Endometrium (tissue), 2 donors: Measurements from ENCODE around the gene HNRNPL.
A peak's percentile ranks its signal among the peaks of the same experiment; 100 is the strongest.
"Not testable (repeated sequence)": the region's sequence is repeated elsewhere in the genome, so short reads cannot be mapped to it uniquely, and the experiment has no call there.

Source experiments
- FAIRE-seq: peaks from 2 replicates; lab custom pipeline; 2012; peaks lifted over from hg19 to GRCh38; lab: Jason Lieb, UNC
- donor health status: control.
- donor health status: control.

The HNRNPL gene

DNA sequence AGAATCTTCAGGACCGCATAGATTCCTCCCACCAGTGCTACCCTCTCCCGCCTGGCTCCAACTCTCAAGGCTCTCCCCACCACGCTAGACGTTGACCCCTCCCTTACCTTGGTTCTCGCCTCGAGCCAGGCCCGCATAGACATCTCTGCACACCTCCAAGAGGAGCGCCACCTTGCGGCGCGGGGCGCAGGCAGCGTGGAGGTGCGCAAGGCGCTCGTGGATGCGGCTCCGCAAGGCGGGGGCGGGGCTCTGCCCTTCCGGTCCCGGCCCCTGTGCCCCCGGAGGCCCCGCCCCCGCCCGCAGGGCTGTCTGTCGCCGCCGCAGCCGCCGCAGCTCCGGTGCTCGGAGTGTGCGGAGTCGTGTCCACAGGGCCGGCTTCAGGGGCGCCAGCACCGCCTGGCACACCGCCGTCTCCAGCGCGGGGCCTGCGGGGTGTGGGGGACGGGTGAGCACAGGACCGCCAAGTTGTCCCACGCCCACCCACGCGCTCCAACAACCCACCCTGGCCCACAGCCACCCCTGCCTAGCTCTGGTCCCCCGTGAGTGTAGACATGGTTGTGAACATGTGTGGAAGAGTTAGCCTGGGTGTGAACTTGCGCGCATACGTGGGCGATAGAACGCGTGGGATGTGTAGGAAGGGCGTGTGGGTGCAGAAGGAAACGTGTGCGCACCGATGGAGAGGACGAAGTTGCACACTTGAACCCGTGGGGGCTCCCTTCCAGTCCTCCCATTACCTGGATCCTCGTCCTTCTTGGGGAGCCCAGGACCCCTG, 20.2 kb upstream of the HNRNPL start:
- FAIRE-seq = no peak

GRCh38 chr19:38869160-38869835, 19.5 kb upstream of the HNRNPL start:
- no peak for FAIRE-seq

DNA sequence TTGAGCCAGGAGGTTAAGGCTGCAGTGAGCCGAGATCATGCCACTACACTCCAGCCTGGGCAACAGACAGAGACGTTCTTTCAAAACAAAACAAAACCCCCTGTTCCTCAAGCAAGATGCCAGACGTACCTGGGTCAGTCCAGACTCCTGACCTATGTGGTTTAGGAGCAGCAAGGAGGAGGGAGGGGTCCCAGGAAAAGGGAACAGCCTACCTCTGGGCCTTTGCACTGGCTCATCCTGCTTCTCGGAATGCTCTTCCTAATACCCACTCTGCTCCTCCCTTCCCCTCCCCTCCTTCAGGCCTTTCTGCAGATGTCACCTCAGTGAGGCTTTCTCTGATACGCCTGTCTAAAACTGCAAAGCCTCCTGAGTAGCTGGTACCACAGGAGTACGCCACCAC, 18.8 kb upstream of the HNRNPL start:
- FAIRE-seq = no peak

DNA sequence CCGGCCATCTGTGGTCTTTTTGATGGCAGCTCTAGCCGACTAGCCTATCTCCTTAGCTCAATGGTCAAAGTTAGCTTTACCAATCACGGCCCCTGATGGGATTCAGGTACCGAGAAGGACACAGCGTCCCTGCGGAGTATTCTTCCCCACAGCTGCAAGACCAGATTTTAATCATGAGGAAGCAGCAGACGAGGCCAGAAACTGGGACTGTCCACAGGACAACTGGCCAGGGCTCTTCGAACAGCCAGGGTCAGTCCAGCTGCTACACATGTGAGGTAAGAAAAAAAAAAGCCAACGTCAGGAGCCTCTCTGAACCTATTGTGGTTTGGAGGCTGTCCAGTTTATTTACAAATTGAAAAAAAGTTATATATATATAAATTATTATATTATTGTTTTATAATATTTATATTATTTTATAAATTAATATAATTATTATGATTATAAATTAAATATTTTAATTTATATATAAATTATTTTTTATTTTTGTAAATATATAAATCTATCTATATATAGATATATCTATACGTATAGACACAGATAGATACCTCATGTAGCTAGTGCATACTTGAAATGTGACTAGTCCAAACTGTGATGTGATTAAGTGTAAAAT, 17.5 kb upstream of the HNRNPL start:
- no peak for FAIRE-seq

- no peak for FAIRE-seq
These were observed 12.7 kb upstream of the HNRNPL start for GRCh38 chr19:38862321-38863059.

DNA sequence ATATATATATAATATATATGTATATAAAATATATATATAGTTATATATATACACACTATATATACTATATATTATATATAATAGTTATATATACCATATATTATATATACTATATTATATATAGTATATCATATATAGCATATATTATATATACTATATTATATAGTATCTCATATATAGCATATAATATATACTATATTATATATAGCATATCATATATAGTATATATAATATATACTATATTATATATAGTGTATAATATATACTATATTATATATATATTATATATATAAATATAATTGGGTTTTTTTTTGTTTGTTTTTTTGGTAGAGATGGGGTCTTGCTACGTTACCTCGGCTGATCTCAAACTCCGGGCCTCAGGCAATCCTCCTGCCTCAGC, 11.6 kb upstream of the HNRNPL start:
- peak; percentile 72 for FAIRE-seq

GRCh38 chr19:38859631-38860204, 9.9 kb upstream of the HNRNPL start:
- FAIRE-seq = not testable (repeated sequence)

GRCh38 chr19:38856813-38857212, 7.0 kb upstream of the HNRNPL start:
- no peak for FAIRE-seq

GRCh38 chr19:38855751-38856150, 6.0 kb upstream of the HNRNPL start:
- not testable (repeated sequence) for FAIRE-seq

DNA sequence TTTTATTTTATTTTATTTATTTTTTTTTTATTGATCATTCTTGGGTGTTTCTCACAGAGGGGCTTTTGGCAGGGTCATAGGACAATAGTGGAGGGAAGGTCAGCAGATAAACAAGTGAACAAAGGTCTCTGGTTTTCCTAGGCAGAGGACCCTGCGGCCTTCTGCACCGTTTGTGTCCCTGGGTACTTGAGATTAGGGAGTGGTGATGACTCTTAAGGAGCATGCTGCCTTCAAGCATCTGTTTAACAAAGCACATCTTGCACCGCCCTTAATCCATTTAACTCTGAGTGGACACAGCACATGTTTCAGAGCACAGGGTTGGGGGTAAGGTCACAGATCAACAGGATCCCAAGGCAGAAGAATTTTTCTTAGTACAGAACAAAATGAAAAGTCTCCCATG, 5.2 kb upstream of the HNRNPL start:
- not testable (repeated sequence) for FAIRE-seq

DNA sequence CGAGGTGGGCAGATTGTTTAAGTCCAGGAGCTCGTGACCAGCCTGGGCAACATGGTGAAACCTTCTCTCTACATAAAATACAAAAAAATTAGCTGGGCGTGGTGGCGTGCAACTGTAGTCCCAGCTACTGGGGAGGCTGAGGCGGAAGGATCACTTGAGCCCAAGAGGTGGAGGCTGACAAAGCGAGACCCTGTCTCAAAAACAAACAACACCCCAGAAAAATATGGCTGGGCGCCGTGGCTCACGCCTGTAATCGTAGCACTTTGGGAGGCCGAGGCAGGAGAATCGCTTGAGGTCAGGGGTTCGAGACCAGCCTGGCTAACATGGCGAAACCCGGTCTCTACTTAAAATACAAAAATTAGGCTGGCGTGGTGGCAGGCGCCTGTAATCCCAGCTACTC, 3.4 kb upstream of the HNRNPL start:
- no peak for FAIRE-seq

- FAIRE-seq = no peak
These were observed 2.7 kb upstream of the HNRNPL start for GRCh38 chr19:38852231-38853044.

DNA sequence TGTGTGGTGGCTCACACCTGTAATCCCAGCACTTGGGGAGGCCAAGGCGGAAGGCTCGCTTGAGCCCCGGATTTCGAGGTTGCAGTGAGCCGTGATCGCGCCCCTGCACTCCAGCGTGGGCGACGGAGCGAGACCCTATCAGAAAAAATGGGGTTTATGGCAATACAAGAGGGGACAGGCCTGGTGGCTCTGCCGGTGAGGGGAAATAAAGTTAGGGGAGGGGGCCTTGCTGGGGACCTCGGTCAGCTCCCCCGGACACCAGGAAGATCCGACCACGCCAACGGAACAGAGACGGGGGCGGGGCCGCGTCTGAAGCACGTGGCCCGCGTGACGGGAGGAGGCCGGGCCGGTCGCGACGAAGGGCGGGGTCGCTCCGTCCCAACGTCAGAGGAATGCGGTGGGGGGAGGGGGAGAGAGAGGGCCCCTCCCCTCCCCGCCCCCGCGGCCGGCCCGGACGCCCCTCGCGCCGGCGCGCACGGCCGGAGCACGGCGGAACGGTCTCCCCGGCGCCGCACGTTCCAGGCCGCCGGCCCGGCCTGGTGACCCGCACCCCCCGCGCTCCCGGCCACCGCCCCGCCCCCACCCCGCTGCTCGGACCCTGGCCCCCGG, 1.9 kb upstream of the HNRNPL start:
- FAIRE-seq = no peak

DNA sequence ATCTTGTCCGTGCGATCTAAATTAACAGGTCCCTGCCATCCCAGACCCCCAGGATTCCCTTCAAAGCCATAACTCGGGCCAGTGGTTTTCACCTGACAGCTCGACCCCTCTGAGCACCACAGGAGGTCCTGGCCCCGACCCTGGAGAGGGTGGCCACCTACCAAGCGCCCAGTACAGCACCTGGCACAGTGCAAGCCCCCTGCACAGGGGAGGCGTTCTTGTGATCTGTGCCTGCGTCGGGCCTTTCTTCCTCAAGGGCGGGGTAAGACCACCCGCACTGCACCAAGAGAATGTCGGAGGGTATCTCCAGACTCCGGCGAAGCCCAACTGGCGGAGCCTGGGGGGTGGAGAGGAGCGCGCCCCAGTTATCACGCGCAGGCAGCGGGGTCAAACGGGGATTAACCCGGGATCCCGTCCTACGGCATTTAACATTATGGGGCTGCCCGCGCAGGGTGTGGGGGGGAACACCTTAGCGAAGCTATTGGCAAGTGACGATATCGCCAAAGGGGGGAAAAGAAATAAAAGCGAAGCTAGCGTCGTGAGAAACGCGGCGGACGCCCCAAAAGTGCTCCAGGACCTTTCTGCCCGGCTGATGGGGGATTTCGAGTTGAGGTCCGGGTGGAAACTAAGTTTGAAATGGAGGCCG, 1.3 kb upstream of the HNRNPL start:
- no peak for FAIRE-seq

DNA sequence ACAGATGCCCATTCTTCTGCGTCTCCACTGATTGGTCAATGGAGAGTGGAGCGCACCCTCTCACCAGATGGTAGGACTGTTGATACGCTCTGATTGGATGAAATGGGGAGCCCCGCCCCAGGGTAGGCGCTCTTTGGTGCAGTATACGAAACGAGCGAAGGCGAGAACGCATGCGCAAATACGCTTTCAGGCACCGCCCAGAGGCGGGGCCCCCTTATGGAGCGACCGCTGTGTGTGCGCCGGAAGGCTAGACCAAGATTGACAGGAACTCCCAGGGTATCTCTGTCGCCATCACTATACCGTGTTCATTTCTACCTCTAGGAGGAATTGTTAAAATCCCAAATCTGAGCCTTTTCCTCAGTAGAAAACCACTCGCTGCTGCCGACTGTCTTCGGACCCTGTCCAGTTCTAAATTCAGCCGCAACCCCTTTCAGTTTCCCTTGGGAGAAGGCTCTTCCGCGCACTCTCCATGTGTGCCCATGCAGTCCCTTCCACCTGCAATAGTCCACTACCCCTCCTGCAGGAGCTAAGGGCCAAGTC, 720 bp upstream of the HNRNPL start:
- peak; percentile 100 for FAIRE-seq

GRCh38 chr19:38849147-38849859, 483 bp downstream of the HNRNPL start:
- FAIRE-seq = no peak

DNA sequence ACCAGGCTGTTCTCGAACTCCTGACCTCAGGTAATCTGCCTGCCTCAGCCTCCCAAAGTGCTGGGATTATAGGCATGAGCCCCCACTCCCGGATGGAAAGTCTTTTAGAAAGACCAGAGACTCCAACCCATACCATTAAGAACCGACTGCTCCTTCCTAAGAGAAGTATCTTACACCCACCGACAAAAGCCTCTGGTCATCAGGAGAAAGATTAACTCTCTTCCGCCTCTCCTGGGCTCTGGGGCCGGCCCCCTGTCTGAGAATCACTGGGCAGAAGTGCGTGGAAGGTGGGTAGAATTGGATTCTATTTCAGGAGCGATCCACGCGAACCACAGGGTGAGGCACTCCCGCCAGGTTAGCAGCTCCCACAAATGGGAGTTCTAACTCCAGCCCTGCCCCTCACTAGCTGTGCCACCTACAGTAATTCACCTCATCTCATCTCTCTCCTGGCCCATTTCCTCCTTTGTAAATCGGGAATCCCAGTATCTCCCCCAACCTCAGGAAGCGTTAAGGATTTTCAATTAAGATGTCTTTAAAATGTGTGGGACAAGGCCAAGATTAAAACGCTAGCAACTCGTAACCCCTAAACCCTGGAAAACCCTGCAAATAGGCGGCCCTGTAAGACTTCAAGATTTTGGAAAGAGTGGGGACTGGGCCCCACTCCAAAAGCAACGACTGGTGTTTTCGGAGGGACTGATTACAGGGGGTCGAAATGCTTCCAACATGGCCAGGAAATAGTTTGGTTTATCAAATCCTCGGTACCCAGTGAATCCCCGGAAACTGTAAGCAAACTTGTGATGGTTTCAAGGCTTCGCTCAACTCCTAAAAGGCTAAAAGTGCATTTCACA, 1.3 kb downstream of the HNRNPL start:
- FAIRE-seq = no peak

DNA sequence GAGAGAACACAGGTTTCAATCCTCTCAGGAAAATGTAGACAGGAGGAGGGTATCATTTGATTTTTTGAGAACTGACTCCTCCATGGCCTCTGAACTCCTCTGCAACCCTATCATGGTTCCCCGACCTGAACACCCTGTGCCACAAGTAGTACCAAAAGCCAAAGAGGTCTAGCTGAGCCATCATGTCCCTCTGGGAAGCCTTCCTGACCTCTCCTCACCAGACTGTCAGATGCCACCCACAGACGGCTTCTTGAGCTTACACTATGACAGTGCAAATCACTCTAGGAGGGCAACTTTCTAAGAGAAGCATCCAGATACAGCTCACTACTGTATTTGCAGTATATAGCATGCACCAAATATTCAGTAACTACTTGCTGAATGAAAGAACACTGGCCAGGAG, 3.7 kb downstream of the HNRNPL start:
- FAIRE-seq = no peak
